Astrocyte (in vitro differentiated cells and primary cell): ENCODE results near the gene TSPAN4. TPM values are rescaled to one million over a fixed set of nuclear protein-coding genes. Genes with fewer than 3 reads are reported as not detected.

ENCODE experiments used
- DNase-seq: peaks from one replicate; pipeline ENCODE4 v3.0.0-alpha.2; 2010; ENCODE audit warnings: low read depth
- FAIRE-seq: peaks from 2 replicates; lab custom pipeline; 2011; peaks lifted over from hg19 to GRCh38; lab: Jason Lieb, UNC
- H2AFZ ChIP-seq: 2 replicates; pipeline ENCODE4 v1.6.0; 2012; ENCODE audit warnings: low read depth, low read length, inconsistent platforms
- H3K27ac ChIP-seq: 2 replicates; pipeline ENCODE4 v1.5.1; 2011; ENCODE audit warnings: low read depth, low read length, inconsistent platforms
- H3K27me3 ChIP-seq: 2 replicates; pipeline ENCODE4 v1.6.0; 2011; ENCODE audit warnings: low read length, inconsistent platforms; ENCODE audit not compliant: insufficient read depth
- H3K36me3 ChIP-seq: 2 replicates; pipeline ENCODE4 v1.5.1; 2011; ENCODE audit warnings: low read length, inconsistent platforms; ENCODE audit not compliant: insufficient read depth
- H3K4me1 ChIP-seq: 2 replicates; pipeline ENCODE4 v1.5.1; 2011; ENCODE audit warnings: low read length, inconsistent platforms; ENCODE audit not compliant: insufficient read depth
- H3K4me2 ChIP-seq: 2 replicates; pipeline ENCODE4 v1.6.0; 2012; ENCODE audit warnings: low read length, inconsistent platforms
- H3K4me3 ChIP-seq: 2 replicates; pipeline ENCODE4 v1.5.1; 2011; ENCODE audit warnings: low read depth, mild to moderate bottlenecking, low read length, inconsistent platforms; ENCODE audit not compliant: insufficient read depth
- H3K79me2 ChIP-seq: 2 replicates; pipeline ENCODE4 v1.6.0; 2012; ENCODE audit warnings: mild to moderate bottlenecking, low read length, inconsistent platforms; ENCODE audit not compliant: insufficient read depth
- H3K9ac ChIP-seq: 2 replicates; pipeline ENCODE4 v1.6.0; 2012; ENCODE audit warnings: mild to moderate bottlenecking, low read length, inconsistent platforms
- H3K9me3 ChIP-seq: 2 replicates; pipeline ENCODE4 v1.5.1; 2012; ENCODE audit warnings: low read depth, mild to moderate bottlenecking, low read length, inconsistent platforms; ENCODE audit not compliant: insufficient read depth
- H4K20me1 ChIP-seq: 2 replicates; pipeline ENCODE4 v1.6.0; 2012; ENCODE audit warnings: low read length, inconsistent platforms; ENCODE audit not compliant: insufficient read depth
- H3K27ac Mint-ChIP-seq: one replicate; pipeline ENCODE4 v1.8.0; 2021; ENCODE audit warnings: mild to moderate bottlenecking, mixed read lengths; ENCODE audit not compliant: unreplicated experiment
- H3K27me3 Mint-ChIP-seq: one replicate; pipeline ENCODE4 v1.8.0; 2021; ENCODE audit warnings: low read depth, mixed read lengths; ENCODE audit not compliant: unreplicated experiment
- H3K36me3 Mint-ChIP-seq: one replicate; pipeline ENCODE4 v1.8.0; 2021; ENCODE audit warnings: low read depth, mixed read lengths; ENCODE audit not compliant: unreplicated experiment
- H3K4me1 Mint-ChIP-seq: one replicate; pipeline ENCODE4 v1.8.0; 2021; ENCODE audit warnings: low read depth, mixed read lengths; ENCODE audit not compliant: unreplicated experiment
- H3K4me3 Mint-ChIP-seq: one replicate; pipeline ENCODE4 v1.8.0; 2021; ENCODE audit warnings: mild to moderate bottlenecking, moderate library complexity, mixed read lengths; ENCODE audit not compliant: unreplicated experiment
- H3K9me3 Mint-ChIP-seq: one replicate; pipeline ENCODE4 v1.8.0; 2021; ENCODE audit warnings: mild to moderate bottlenecking, mixed read lengths; ENCODE audit not compliant: unreplicated experiment
- EZH2 ChIP-seq: IDR thresholded peaks from 2 replicates; pipeline ENCODE4 v1.6.1; 2012; ENCODE audit warnings: mild to moderate bottlenecking, low read length, inconsistent platforms; ENCODE audit not compliant: insufficient read depth
- total RNA-seq: library from RNA; stranded (reverse); gene quantifications from 2 replicates; pipeline ENCODE4 v1.2.1, GENCODE V29; 2021
- TF ChIP-seq, protein P1 (sequence below): IDR thresholded peaks from 2 replicates; pipeline ENCODE4 v1.5.1; 2011; ENCODE audit warnings: low read depth, mild to moderate bottlenecking, inconsistent platforms, low read length, moderate library complexity; ENCODE audit not compliant: insufficient read depth

Gene TSPAN4
- total RNA-seq, 1 donor from 2014 or later, result 69.5 TPM

DNA sequence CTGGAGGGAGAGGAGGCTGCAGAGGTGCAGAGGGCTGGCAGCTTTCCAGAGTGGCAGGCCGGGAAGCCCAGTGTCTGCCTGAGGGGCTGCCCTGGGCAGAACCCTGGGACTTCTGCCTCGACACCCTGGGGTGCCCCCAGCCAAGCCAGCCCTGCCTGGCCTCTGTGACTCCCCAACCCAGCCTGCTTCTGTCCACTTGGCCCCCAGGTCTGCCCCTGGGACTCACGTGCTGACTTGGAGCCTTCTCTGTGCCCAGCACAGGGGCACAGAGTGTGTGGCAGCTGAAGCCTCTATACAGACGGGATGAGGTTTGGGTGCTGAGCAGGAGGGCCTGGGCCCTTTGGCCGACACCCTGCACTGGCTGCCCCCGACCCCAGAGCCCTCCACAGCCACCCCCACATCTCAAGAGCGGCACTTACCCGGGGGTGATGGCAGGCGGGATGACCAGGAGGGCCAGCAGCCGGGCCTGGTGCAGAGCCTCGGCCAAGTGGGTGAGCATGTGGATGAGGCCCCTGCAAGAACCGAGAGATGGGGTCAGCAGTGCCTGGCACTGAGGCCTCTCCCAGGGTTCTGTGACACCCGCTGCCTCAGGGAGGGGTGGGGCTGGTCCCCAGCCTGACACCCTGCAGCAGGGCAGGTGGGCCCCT is 50.5 kb downstream of the TSPAN4 start:
- H3K9ac ChIP-seq, result no peak overlapping the region
- no peak overlapping the region for H3K27ac ChIP-seq
- no peak overlapping the region for H3K4me3 ChIP-seq
- H3K27me3 ChIP-seq, result no peaks in the 10 kb centered on the region
- Mint-ChIP-seq H3K36me3 (no peaks in the 10 kb centered on the region), H3K27ac (no peak overlapping the region), H3K4me3 (no peak overlapping the region), H3K4me1 (no peaks in the 10 kb centered on the region), H3K9me3 (no peaks in the 10 kb centered on the region), H3K27me3 (no peaks in the 10 kb centered on the region)
- H3K4me1 ChIP-seq, result no peaks in the 10 kb centered on the region
- no peak for TF ChIP-seq EZH2
- TF ChIP-seq, protein P1, sequence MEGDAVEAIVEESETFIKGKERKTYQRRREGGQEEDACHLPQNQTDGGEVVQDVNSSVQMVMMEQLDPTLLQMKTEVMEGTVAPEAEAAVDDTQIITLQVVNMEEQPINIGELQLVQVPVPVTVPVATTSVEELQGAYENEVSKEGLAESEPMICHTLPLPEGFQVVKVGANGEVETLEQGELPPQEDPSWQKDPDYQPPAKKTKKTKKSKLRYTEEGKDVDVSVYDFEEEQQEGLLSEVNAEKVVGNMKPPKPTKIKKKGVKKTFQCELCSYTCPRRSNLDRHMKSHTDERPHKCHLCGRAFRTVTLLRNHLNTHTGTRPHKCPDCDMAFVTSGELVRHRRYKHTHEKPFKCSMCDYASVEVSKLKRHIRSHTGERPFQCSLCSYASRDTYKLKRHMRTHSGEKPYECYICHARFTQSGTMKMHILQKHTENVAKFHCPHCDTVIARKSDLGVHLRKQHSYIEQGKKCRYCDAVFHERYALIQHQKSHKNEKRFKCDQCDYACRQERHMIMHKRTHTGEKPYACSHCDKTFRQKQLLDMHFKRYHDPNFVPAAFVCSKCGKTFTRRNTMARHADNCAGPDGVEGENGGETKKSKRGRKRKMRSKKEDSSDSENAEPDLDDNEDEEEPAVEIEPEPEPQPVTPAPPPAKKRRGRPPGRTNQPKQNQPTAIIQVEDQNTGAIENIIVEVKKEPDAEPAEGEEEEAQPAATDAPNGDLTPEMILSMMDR, result no peak
- peaks cover 16% of the 10 kb centered on the region for H4K20me1 ChIP-seq
- no peak for FAIRE-seq
- no peak overlapping the region for H3K4me2 ChIP-seq
- H3K9me3 ChIP-seq, result no peaks in the 10 kb centered on the region
- H2AFZ ChIP-seq, result no peak overlapping the region
- H3K36me3 ChIP-seq, result no peaks in the 10 kb centered on the region
- no peaks in the 10 kb centered on the region for H3K79me2 ChIP-seq
- DNase-seq, result no peak

DNA sequence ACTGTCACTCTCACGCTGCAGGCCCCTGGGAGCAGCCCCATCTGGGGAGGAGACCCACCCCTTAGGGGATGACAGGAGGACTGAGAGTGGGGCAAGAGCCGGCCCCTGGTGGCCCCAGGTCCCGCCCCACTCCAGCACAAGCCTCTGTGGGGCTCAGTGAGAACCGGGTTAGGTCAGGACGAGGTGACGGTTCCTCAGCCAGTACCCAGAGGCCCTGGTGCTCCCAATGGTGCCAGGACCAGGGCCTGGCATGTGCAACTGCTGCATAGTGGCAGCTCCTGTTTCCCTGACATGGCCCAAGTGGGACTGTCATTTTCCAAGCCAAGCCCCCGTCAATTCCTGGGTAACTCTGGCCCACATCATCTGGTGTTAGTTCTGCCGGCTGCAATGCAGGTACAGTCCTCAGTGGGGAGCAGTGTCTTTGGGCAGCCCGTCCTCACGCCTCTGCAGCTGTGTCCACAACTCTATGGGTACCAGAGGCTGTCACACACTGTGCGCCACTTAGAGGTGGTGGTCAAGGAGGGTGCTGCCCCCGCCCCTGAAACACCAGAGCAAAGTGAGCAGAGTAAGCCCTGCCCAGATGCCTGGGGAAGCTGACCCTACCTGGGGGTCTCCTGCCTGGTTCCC is 52.0 kb downstream of the TSPAN4 start:
- H3K4me1 ChIP-seq, result no peaks in the 10 kb centered on the region
- FAIRE-seq, result no peak
- Mint-ChIP-seq H3K27ac (no peak overlapping the region), H3K4me3 (no peak overlapping the region), H3K4me1 (no peaks in the 10 kb centered on the region), H3K36me3 (no peaks in the 10 kb centered on the region), H3K27me3 (no peaks in the 10 kb centered on the region), H3K9me3 (no peaks in the 10 kb centered on the region)
- no peaks in the 10 kb centered on the region for H3K27me3 ChIP-seq
- H3K4me3 ChIP-seq, result no peak overlapping the region
- no peak overlapping the region for H3K4me2 ChIP-seq
- H2AFZ ChIP-seq, result no peak overlapping the region
- H3K79me2 ChIP-seq, result no peaks in the 10 kb centered on the region
- DNase-seq, result no peak
- peaks cover 20% of the 10 kb centered on the region for H4K20me1 ChIP-seq
- no peak for TF ChIP-seq EZH2
- TF ChIP-seq, protein P1, result no peak
- H3K36me3 ChIP-seq, result no peaks in the 10 kb centered on the region
- no peaks in the 10 kb centered on the region for H3K9me3 ChIP-seq
- H3K27ac ChIP-seq, result no peak overlapping the region
- no peak overlapping the region for H3K9ac ChIP-seq
